OCI-M2 (cell line): ENCODE data around the gene ZNF680.
"Not testable (repeated sequence)": the region's sequence is repeated elsewhere in the genome, so short reads cannot be mapped to it uniquely, and the experiment has no call there.

Experiments
- DNase-seq: peaks from one replicate; lab custom pipeline; 2025; ENCODE audit not compliant: unreplicated experiment; lab: John Stamatoyannopoulos, UW

Gene ZNF680

GRCh38 chr7:64557601-64558322 is 5.1 kb downstream of the ZNF680 start:
- DNase-seq, result no peak

GRCh38 chr7:64555046-64555445 is 7.8 kb downstream of the ZNF680 start:
- no peak for DNase-seq

GRCh38 chr7:64554188-64554587 is 8.7 kb downstream of the ZNF680 start:
- not testable (repeated sequence) for DNase-seq

- no peak for DNase-seq
These were observed 11.3 kb downstream of the ZNF680 start for GRCh38 chr7:64551375-64552142.

- no peak for DNase-seq
These were observed 18.9 kb downstream of the ZNF680 start for GRCh38 chr7:64544010-64544409.

- no peak for DNase-seq
These were observed 21.2 kb downstream of the ZNF680 start for GRCh38 chr7:64541438-64542359.

- DNase-seq, result no peak
These were observed 29.1 kb downstream of the ZNF680 start for GRCh38 chr7:64533756-64534155.

GRCh38 chr7:64528770-64529169 is 34.1 kb downstream of the ZNF680 start:
- no peak for DNase-seq

GRCh38 chr7:64521409-64521984 is 41.4 kb downstream of the ZNF680 start:
- no peak for DNase-seq

- DNase-seq, result no peak
These were observed 46.4 kb downstream of the ZNF680 start for GRCh38 chr7:64516451-64516850.

- no peak for DNase-seq
These were observed 47.1 kb downstream of the ZNF680 start for GRCh38 chr7:64515781-64516180.

GRCh38 chr7:64515330-64515729 is 47.5 kb downstream of the ZNF680 start:
- DNase-seq, result no peak

GRCh38 chr7:64509583-64509982 is 53.3 kb downstream of the ZNF680 start:
- DNase-seq, result no peak

- no peak for DNase-seq
These were observed 58.2 kb downstream of the ZNF680 start for GRCh38 chr7:64504581-64505120.

- no peak for DNase-seq
These were observed 64.6 kb downstream of the ZNF680 start for GRCh38 chr7:64498270-64498669.

- DNase-seq, result no peak
These were observed 67.9 kb downstream of the ZNF680 start for GRCh38 chr7:64494912-64495461.

GRCh38 chr7:64485623-64486022 is 77.2 kb downstream of the ZNF680 start:
- no peak for DNase-seq
